HUES6 (cell line): ENCODE results near the gene SPG7.

Source experiments
- H3K27ac ChIP-seq: 2 replicates; pipeline ENCODE4 v1.7.0; 2013; ENCODE audit warnings: low read depth, mild to moderate bottlenecking, low read length, inconsistent platforms
- H3K27me3 ChIP-seq: 2 replicates; pipeline ENCODE4 v1.6.1; 2013; ENCODE audit warnings: low read length; ENCODE audit not compliant: control insufficient read depth, insufficient read depth
- H3K36me3 ChIP-seq: 2 replicates; pipeline ENCODE4 v1.6.1; 2013; ENCODE audit warnings: low read length; ENCODE audit not compliant: control insufficient read depth, insufficient read depth
- H3K4me1 ChIP-seq: 2 replicates; pipeline ENCODE4 v1.6.1; 2013; ENCODE audit warnings: low read length; ENCODE audit not compliant: control insufficient read depth, insufficient read depth
- H3K4me3 ChIP-seq: 2 replicates; pipeline ENCODE4 v1.5.1; 2013; ENCODE audit warnings: low read depth, low read length
- H3K9ac ChIP-seq: one replicate; pipeline ENCODE4 v1.6.1; 2013; ENCODE audit warnings: mild to moderate bottlenecking, low read length
- H3K9me3 ChIP-seq: 2 replicates; pipeline ENCODE4 v1.6.1; 2013; ENCODE audit warnings: low read depth, low read length; ENCODE audit not compliant: control insufficient read depth, insufficient read depth

The SPG7 gene

GRCh38 chr16:89557690-89558490 is 49.7 kb downstream of the SPG7 start:
- Histone ChIP-seq H3K4me3 (no peak overlapping the region), H3K36me3 (peaks cover 68% of the 10 kb centered on the region), H3K9ac (no peak overlapping the region), H3K4me1 (peaks cover 10% of the 10 kb centered on the region), H3K27me3 (no peaks in the 10 kb centered on the region), H3K9me3 (no peaks in the 10 kb centered on the region), H3K27ac (no peak overlapping the region)

GRCh38 chr16:89560378-89561141 is 52.4 kb downstream of the SPG7 start, which contains the start of gene RPL13:
TSS of gene RPL13 (plus strand) at chr16:89560682. CDS start at chr16:89560960, 278 bp downstream.
- H3K36me3 ChIP-seq, result peaks cover 62% of the 10 kb centered on the region
- peak within 1 kb of the TSS; percentile 95 for H3K27ac ChIP-seq
- peak within 1 kb of the TSS; percentile 97 for H3K9ac ChIP-seq
- H3K9me3 ChIP-seq, result no peaks in the 10 kb centered on the region
- no peaks in the 10 kb centered on the region for H3K27me3 ChIP-seq
- peak within 1 kb of the TSS; percentile 88 for H3K4me3 ChIP-seq
- H3K4me1 ChIP-seq, result peaks cover 35% of the 10 kb centered on the region

- Histone ChIP-seq H3K27ac (peak overlapping the region; percentile 95), H3K4me3 (peak overlapping the region; percentile 88), H3K27me3 (no peaks in the 10 kb centered on the region), H3K36me3 (peaks cover 55% of the 10 kb centered on the region), H3K9me3 (no peaks in the 10 kb centered on the region), H3K9ac (peak overlapping the region; percentile 96), H3K4me1 (peaks cover 39% of the 10 kb centered on the region)
Observed at GRCh38 chr16:89561142-89561883, 53.1 kb downstream of the SPG7 start.

GRCh38 chr16:89561884-89562599 is 53.8 kb downstream of the SPG7 start:
- Histone ChIP-seq H3K27ac (peak overlapping the region; percentile 95; the same call in 1 of the 2 replicates), H3K9me3 (no peaks in the 10 kb centered on the region), H3K4me1 (peaks cover 39% of the 10 kb centered on the region), H3K36me3 (peaks cover 47% of the 10 kb centered on the region), H3K9ac (peak overlapping the region; percentile 96), H3K4me3 (peak overlapping the region; percentile 88), H3K27me3 (no peaks in the 10 kb centered on the region)

- Histone ChIP-seq H3K4me3 (peak overlapping the region; percentile 88; the same call in 1 of the 2 replicates), H3K4me1 (peaks cover 39% of the 10 kb centered on the region), H3K27ac (no peak overlapping the region)
Observed at GRCh38 chr16:89562939-89563338, 54.7 kb downstream of the SPG7 start.

GRCh38 chr16:89563639-89564392 is 55.6 kb downstream of the SPG7 start:
- peaks cover 43% of the 10 kb centered on the region for H3K36me3 ChIP-seq
- no peaks in the 10 kb centered on the region for H3K27me3 ChIP-seq
- peaks cover 39% of the 10 kb centered on the region for H3K4me1 ChIP-seq
- no peak overlapping the region for H3K27ac ChIP-seq
- H3K9ac ChIP-seq, result peak overlapping the region; percentile 6
- no peaks in the 10 kb centered on the region for H3K9me3 ChIP-seq
- H3K4me3 ChIP-seq, result peak overlapping the region; percentile 3

More at GRCh38 chr16:89562939-89563338, 54.7 kb downstream of the SPG7 start:
- Histone ChIP-seq H3K27me3 (no peaks in the 10 kb centered on the region), H3K9ac (no peak overlapping the region), H3K36me3 (peaks cover 44% of the 10 kb centered on the region), H3K9me3 (no peaks in the 10 kb centered on the region)

GRCh38 chr16:89564476-89565255 is 56.5 kb downstream of the SPG7 start:
- no peak overlapping the region; the same call in 1 of the 2 replicates for H3K27ac ChIP-seq
- H3K9ac ChIP-seq, result peak overlapping the region; percentile 24
- H3K9me3 ChIP-seq, result no peaks in the 10 kb centered on the region
- H3K4me1 ChIP-seq, result peaks cover 39% of the 10 kb centered on the region
- peaks cover 43% of the 10 kb centered on the region for H3K36me3 ChIP-seq
- H3K27me3 ChIP-seq, result no peaks in the 10 kb centered on the region; the same call in 1 of the 2 replicates
- peak overlapping the region; percentile 51 for H3K4me3 ChIP-seq

- Histone ChIP-seq H3K9ac (peak overlapping the region; percentile 36), H3K36me3 (peaks cover 43% of the 10 kb centered on the region), H3K27ac (no peak overlapping the region), H3K9me3 (no peaks in the 10 kb centered on the region), H3K27me3 (peaks cover 5% of the 10 kb centered on the region; the same call in 1 of the 2 replicates), H3K4me1 (peaks cover 39% of the 10 kb centered on the region), H3K4me3 (peak overlapping the region; percentile 51)
Observed at GRCh38 chr16:89565256-89565505, 57.0 kb downstream of the SPG7 start.

GRCh38 chr16:89565506-89566372 is 57.5 kb downstream of the SPG7 start:
- H3K4me1 ChIP-seq, result peaks cover 39% of the 10 kb centered on the region
- no peak overlapping the region for H3K27ac ChIP-seq
- peak overlapping the region; percentile 36 for H3K9ac ChIP-seq
- H3K4me3 ChIP-seq, result peak overlapping the region; percentile 51
- no peaks in the 10 kb centered on the region for H3K9me3 ChIP-seq
- peaks cover 43% of the 10 kb centered on the region for H3K36me3 ChIP-seq
- peaks cover 6% of the 10 kb centered on the region; the same call in 1 of the 2 replicates for H3K27me3 ChIP-seq
